Adrenal gland (tissue), 12 donors: ENCODE data around the gene INPP4A. TPM values are rescaled to one million over a fixed set of nuclear protein-coding genes. Genes with fewer than 3 reads are reported as not detected.
A peak's percentile ranks its signal among the peaks of the same experiment; 100 is the strongest.

Experiments
- DNase-seq, 7 donors: peaks; one replicate each; pipeline ENCODE4 v3.0.0-alpha.2; 2019 to 2020
- H3K27ac ChIP-seq, 5 donors: fragments of 200-600 bp; sonication (generic) in 4 of 5; 1 replicate in 3 of 5; 2 replicates in 2 of 5; pipeline versions ENCODE4 v1.5.1 to v1.8.0; 2016 to 2020; ENCODE audit warnings: mild to moderate bottlenecking in 1 of 5
- H3K27me3 ChIP-seq: fragments of 200-600 bp; 2 replicates; pipeline ENCODE4 v1.8.0; 2021
- H3K36me3 ChIP-seq, 2 donors: fragments of 200-600 bp; replicated peaks in 1 of 2; 1 replicate in 1 of 2; 2 replicates in 1 of 2; pipeline versions ENCODE4 v1.5.1 to v1.8.0; 2018 to 2022
- H3K4me1 ChIP-seq, 2 donors: fragments of 200-600 bp; replicated peaks in 1 of 2; 1 replicate in 1 of 2; 2 replicates in 1 of 2; pipeline versions ENCODE4 v1.5.1 to v1.8.0; 2018 to 2021
- H3K4me3 ChIP-seq, 4 donors: fragments of 200-600 bp; sonication (generic) in 3 of 4; one replicate each; pipeline ENCODE4 v1.5.1; 2016 to 2018
- H3K9me3 ChIP-seq, 3 donors: fragments of 200-600 bp; sonication (generic) in 1 of 3; replicated peaks in 1 of 3; 1 replicate in 2 of 3; 2 replicates in 1 of 3; pipeline versions ENCODE4 v1.5.1 to v1.8.0; 2016 to 2021
- CTCF ChIP-seq, 6 experiments: fragments of 450-650 bp in 4 of 6; fragments of 200-600 bp in 2 of 6; sonication (generic) in 1 of 6; IDR thresholded peaks; 1 replicate in 5 of 6; 2 replicates in 1 of 6; pipeline versions ENCODE4 v1.5.1 to v1.8.0; 2016 to 2021; ENCODE audit warnings: antibody characterized with exemption in 6 of 6, mild to moderate bottlenecking in 2 of 6, moderate library complexity in 1 of 6
- POLR2A ChIP-seq, 2 donors: fragments of 450-650 bp; IDR thresholded peaks; one replicate each; pipeline ENCODE4 v1.6.1; 2017; ENCODE audit warnings: antibody characterized with exemption in 2 of 2, mild to moderate bottlenecking in 2 of 2, moderate library complexity in 1 of 2
- WGBS, 4 donors: extraction: QIAGEN DNeasy Blood & Tissue Kit in 2 of 4; methylation state at CpG; one replicate each; pipeline versions ENCODE4 v1.1.5 to v1.1.7; 2013 to 2017; 5-methylcytosine and 5-hydroxymethylcytosine counted together
- intact Hi-C, 2 donors: fragments of 100-400 bp; cut with DNase I; formaldehyde crosslinking; loops; one replicate each; pipeline versions ENCODE4 v1.14.1 to v1.15.0; 2022 to 2023
- polyA plus RNA-seq, 3 donors: library from polyadenylated mRNA; stranded (reverse); fragments of 200-250 nt in 2 of 3; fragments of 350-450 nt in 1 of 3; fragmentation: Illumina TruSeq in 1 of 3; extraction: RNeasy Lipid Tissue Mini Kit (QIAGEN cat#74804) in 1 of 3; gene quantifications; one replicate each; pipeline ENCODE4 v1.2.3, GENCODE V29; 2013 to 2014
- total RNA-seq, 9 donors: library from RNA; depleted of rRNA in 4 of 9; stranded (reverse); fragments of >200 nt in 4 of 9; fragments of 120-200 nt in 1 of 9; fragmentation: NEBNext Ultra II Directional in 1 of 9; extraction: Animal tissue kit (Norgen Biotek cat#: 25700) in 1 of 9; gene quantifications; one replicate each; pipeline versions ENCODE4 v1.1.0 to v1.2.4, GENCODE V29; 2013 to 2023
- donor health status: healthy with polysubstance abuse.
- donor health status: Bipolar disorder and iron deficiency.
- donor health status: DM: yes; HTN: yes; CAD: no.
- donor health status: DM: no; HTN: no; CAD: no.
- donor health status: DM: no; HTN: no; CAD: no.
- donor health status: DM: yes; HTN: yes; CAD: no.

Gene INPP4A
- total and polyA plus RNA-seq, 12 donors: 8.8 to 40.5 (median 27.3) TPM

- Histone ChIP-seq H3K4me1 (no peaks in the 10 kb centered on the region), H3K36me3 (peaks cover 0 to 33% of the 10 kb centered on the region in 2 donors), H3K27ac (no peak overlapping the region), H3K9me3 (no peaks in the 10 kb centered on the region), H3K4me3 (no peak overlapping the region), H3K27me3 (no peaks in the 10 kb centered on the region)
- DNase-seq: no peak
- intact Hi-C loops: no loop called here
- WGBS, 4 donors: 85 to 97% (median 94%) methylated on average over 6 of the region's 6 CpGs
- no peak for TF ChIP-seq POLR2A (IDR thresholded peaks at IDR 0.05)
- TF ChIP-seq CTCF (IDR thresholded peaks at IDR 0.05): no peak
Measured at GRCh38 chr2:98535971-98536677, 91.5 kb downstream of the INPP4A start.

DNA sequence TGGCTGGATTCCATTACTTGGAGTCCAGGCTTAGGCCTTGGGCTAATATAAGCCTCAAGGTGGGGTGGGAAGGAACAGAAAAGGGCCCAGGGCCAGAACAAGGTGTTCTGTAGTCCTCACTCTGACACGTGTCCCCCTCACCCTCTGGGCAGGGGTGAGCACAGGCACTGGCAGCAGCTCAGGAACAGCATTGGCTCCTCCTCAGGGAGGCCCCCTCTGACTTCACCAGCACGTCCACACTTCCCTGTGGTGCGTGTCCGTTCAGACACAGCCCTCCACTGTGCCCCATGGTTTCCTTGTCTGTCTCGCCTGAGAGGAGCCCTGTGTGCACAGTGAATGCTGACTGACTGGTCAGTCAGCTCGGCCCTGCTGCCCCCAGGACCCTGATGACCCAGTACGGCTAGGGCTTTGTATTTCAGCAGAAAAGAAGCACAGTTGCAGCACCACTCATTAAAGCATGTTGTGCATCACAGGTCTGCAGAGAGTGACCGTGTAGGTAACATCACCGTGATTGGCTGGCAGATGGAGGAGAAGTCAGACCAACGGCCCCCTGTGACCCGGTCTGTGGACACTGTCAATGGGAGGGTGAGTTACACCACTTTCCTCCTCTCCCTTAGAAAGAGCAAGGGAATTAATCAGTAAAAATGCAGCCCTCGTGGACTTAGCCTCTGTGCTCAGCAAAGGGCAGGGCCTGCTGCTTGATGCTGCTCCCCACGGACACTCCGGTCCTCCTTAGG, 92.9 kb downstream of the INPP4A start:
- peak in 1 of 7 donors; percentile 27 for DNase-seq
- TF ChIP-seq POLR2A (IDR thresholded peaks at IDR 0.05) (no peak), CTCF (IDR thresholded peaks at IDR 0.05) (no peak)
- 90 to 93% (median 91%) methylated on average over 6 to 14 of the region's 14 CpGs for WGBS, 4 donors
- Histone ChIP-seq H3K27ac (no peak overlapping the region), H3K9me3 (no peaks in the 10 kb centered on the region), H3K4me1 (no peaks in the 10 kb centered on the region), H3K4me3 (no peak overlapping the region), H3K27me3 (no peaks in the 10 kb centered on the region), H3K36me3 (peaks cover 0 to 33% of the 10 kb centered on the region in 2 donors)
- intact Hi-C loops: no loop called here

DNA sequence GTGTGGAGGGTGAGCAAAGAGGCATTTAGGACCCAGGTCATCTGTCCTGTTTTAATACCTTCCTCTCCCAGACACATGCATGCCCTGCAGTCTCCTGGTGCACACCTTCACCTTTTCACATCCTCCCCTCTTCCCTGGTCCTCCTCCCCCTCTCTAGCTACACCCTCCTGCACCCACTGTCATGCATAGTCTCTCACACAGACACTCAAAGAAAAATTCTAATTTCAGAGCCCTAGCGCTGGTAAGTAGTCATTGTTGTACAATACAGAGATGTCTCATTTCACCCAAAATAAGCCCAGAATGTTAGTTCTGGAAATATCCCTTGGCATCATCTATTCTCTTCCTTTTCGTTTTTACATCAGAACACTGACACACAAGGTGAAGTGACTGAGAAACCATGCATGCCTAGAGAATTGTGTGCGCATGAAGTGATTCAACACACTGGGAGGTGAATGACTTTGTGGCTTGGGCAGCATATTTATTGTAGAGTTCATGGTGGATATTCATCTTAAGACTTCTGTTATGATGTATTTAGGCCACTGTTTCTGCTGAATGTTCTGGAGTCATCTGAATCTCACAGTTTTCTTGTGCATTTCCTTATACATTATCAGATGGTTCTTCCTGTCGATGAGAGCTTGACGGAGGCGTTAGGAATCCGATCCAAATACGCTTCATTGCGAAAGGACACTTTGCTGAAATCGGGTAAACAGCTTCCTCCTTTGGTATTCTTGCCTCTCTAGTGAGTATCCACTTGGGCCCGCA, 93.8 kb downstream of the INPP4A start:
- TF ChIP-seq POLR2A (IDR thresholded peaks at IDR 0.05) (no peak), CTCF (IDR thresholded peaks at IDR 0.05) (no peak)
- Histone ChIP-seq H3K36me3 (peaks cover 0 to 38% of the 10 kb centered on the region in 2 donors), H3K27ac (peak overlapping the region in 1 of 5 donors; percentile 21), H3K27me3 (no peaks in the 10 kb centered on the region), H3K4me1 (no peaks in the 10 kb centered on the region), H3K4me3 (no peak overlapping the region), H3K9me3 (no peaks in the 10 kb centered on the region)
- peak in 1 of 7 donors; percentile 52 for DNase-seq
- intact Hi-C loops: no loop called here
- WGBS, 4 donors: 81 to 93% (median 88%) methylated on average over 11 of the region's 11 CpGs
